Fibroblast of skin of left biceps (primary cell): Measurements from ENCODE around the gene F10.
A peak's percentile ranks its signal among the peaks of the same experiment; 100 is the strongest.

ENCODE experiments used
- DNase-seq, 2 experiments: peaks; one replicate each; pipeline ENCODE4 v3.0.0-alpha.2; 2013; ENCODE audit warnings: low read depth in 2 of 2

Gene F10

DNA sequence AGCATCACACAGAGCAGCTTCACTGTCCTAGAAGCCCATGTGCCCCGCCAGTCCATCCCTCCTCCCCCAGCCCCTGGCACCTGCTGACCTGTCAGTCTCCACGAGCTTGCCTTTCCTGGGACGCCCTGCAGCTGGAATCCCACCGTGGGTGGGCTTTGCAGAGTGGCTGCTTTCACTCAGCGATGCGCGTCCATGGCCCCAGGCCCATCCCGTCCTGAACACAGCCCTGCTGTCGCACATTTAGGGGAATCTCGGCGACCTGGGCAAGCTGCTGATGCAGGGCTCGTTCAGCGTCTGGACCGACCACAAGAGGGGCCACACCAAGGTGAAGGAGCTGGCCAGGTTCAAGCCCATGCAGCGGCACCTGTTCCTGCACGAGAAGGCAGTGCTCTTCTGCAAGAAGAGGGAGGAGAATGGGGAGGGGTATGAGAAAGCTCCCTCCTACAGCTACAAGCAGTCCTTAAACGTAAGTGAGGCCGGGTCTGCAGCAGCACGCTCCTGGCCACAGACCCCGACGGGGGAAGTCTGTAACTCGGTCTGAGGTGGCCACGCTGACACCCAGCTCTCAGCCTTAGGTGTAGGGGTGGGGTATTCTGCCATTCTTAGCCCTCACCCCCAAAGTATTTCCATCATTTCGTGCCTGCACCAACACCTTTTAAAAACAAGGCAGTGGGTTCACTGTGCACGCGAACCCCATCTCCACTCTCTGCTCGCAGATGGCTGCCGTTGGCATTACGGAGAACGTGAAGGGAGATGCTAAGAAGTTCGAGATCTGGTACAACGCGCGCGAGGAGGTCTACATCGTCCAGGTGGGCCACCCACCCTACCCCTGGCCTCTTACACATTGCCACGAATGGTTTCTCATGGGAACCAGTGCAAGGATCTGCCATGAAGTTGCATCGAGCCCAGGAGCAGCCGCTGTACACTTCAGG is 35.3 kb upstream of the F10 start:
- DNase-seq: no peak

DNA sequence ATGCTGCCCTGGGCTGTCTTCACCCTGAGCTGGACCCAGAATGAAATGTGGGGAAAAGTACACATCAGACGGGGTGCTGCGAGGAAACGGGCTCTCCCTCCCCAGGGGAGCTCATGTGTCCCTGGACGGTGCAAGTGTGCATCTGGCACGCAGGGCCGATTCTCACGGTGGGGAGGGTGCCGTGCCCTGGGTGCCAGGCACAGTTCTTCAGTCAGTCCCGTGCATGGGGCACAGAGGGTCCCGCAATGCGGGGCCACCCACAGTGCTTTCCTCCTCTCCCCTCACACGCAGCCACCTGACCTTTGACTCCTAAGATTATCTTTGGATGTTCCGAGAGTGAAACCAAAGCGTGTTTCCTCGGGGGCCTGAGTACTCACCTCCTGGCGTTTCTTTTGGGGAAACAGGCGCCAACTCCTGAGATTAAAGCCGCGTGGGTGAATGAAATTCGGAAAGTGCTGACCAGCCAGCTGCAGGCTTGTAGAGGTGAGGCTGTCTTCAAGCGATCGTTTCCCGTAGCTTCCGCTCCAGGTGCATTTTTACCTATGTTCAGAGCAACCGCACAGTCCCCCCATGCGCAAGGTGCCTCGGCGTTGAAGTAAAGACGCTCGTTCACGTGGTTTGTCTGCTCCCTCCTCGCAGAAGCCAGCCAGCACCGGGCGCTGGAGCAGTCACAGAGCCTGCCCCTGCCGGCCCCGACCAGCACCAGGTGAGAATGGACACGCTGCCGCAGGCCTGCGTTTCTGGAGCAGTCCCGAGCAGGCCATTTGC is 34.5 kb upstream of the F10 start:
- no peak for DNase-seq

DNA sequence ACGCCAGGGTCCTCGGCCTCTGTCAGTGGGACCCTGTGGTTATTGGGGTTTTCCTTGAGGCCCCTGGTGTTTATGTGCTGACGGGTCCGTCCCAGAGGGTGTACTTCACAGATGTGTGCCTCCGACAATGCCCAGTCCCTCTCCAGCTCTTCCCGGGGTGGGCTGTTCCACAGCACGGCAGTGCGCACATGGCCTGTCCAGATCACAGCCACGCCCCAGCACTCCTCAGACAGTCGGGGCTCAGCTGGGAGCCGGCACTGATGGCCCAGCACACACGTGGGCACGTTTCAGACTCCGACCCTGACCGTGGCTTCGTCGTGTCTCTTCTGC is 33.9 kb upstream of the F10 start:
- DNase-seq: no peak

DNA sequence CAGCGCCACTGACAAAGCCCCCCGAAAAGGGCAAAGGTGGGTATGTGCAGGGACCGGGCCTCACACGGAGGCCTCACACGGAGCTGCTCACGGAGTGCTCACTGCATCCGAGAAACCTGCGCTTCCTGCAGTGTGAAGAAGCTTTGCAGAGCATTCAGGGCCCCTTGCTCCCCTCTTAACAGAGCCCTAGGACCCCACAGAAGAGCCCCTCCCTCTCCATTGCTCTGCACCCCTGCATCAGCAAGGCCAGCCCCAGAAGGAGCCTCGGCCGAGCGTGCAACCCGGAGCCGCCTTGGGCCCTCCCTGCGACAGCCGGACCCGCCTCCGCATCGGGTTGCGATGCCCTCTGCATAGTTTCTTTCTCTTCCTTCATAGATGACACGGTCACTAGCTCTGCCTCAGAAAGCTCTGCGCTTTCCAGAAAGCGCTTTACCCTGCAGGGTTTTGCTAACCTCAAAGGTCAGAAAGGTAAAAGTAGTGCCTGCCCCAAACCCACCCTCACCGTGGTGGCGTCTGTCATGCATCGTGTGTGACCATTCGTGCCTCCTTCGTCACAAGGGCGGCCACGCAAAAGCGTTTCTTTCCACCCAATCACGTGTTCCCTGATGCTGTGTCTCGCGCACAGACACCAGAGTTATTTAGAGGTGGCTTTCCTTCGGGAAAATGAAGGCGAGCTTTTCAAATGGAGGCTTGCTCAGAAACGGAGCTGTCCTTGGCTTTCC is 32.7 kb upstream of the F10 start:
- DNase-seq: no peak

DNA sequence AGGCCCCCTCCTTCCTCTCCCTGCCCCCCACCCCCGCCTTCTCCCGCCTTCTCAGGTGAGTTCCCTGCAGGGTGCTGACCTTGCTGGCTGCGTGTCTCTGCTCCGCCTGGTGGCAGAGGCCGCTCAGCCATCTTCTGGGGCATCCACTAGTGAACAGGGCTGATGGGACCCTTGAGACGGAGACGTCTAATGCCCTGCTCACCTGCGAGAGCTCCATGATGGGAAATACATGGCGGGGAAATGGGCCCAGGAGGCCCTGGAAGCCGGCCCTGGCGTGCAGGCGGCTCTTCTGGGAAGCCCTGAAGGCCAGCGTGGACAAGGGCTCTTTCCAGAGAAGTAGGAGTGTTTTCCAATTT is 32.2 kb upstream of the F10 start:
- DNase-seq: no peak

DNA sequence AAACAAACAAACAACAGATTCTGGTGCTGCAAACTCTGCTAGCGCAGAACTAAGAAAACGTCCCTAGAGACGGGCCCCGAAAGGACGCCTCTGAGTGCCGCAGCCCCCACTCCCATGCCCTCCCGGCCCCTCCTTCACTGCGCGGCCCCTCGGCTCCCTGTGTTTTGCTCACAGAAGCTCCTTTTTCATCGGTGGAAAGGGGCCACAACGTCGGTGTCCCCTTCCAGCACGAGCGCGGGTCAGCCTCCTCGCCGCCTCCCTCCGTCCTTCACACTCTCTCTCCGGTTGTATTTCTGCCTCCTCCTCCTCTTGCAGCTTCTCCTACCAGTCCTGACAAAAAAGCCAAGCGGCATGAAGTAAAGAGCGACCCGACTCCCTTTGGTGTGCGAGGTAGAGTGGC is 31.8 kb upstream of the F10 start:
- no peak for DNase-seq

DNA sequence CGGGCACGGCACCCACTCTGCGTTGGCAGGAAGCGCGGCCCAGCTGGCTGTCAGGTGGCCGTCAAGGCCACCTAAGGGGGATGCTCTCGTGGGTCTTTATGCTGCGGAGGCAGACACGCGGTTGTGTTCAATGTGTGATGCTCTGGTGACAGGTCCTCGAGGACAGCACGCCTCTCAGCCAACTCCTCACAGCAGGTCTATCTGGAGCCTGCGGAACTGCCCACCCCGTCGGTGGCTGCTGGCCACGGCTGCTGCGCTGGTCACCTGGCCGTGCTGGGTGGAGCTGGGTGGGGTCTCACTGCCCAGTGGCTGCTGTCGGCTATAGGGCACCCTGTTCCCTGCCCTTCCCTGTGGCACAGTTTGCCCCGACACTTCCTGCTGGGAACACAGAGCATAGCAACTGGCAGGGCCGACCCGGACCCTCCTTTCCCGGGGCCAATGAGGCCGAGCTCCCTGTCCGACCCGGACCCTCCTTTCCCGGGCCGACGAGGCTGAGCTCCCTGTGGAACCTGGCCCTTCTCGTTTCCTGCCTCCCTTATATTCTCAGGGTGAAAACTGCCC is 31.3 kb upstream of the F10 start:
- no peak for DNase-seq

DNA sequence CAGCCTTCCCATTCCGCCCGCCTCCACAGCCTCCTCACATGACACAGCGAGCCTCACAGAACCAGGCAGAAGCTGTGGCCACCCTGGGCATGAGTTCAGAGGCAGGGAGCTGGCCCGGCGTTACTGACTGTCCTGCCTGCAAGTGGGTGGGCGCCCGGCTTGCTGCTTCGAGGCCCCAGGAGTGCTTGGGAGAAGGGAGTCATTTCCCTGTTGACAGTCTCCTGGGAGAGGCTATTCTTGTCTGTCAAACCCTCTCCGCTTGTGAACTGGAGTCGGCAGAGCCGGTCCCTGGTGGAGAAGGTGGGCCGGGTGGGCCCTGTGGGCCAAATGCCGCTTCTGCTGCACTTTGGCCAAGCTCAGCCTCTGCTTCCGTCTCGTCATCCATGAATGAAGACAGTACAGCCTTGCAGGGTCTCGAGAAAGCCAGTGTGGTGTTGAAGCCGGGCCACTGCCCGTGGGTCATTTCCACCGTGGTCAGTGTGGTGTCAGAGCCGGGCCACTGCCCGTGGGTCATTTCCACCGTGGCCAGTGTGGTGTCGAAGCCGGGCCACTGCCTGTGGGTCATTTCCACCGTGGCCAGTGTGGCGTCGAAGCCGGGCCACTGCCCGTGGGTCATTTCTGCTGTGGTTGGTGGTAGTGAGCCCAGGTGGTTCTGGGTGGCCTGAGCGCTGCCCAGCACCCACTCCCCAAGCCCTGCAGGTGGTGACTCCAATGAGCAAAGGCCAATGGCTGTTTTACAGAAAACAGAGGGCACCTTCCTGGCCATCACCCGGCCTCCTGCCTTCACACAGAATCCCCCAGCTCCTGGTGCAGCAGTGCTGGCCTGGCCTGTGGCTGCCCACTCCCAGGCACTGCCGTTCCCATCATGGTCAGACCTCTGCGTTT is 30.5 kb upstream of the F10 start:
- no peak for DNase-seq

DNA sequence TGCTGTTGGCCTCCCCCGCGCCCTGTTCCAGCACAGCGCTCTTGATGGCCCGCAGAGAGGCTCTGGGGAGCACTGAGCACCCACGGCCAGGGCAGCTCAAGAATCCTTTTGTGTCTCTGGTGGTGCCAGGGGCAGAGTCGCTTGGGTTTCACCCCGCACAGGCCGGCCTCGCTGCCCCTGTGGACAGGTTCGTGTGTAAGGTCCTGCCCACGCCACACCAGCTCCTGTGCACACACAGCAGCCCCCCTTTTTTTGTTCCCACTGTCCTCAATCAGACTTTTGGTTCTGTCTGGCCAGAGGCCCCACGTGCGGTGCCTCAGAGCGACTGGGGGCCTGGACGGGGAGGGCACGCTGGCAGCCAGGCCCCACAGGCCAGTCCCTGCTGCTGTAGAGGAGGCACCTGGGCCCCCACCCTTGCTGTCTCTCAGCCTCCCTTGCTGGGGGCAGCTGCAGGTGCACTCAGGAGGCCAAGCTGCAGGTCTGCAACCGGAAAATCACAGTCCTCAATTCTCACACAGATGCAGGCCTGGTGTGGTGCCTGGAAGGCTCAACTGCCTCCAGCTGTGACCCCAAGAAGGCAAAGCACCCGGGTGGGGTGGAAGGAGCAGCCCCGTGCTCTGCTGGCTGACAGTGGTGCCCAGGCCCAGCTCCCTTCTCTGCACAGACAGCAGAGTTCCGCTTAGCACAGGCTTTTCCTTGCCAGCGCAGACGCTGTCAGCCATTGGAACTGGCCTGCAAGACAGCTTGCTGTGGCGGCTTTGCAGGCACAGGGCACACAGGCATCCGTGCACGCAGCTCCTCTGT is 29.6 kb upstream of the F10 start:
- DNase-seq: no peak

DNA sequence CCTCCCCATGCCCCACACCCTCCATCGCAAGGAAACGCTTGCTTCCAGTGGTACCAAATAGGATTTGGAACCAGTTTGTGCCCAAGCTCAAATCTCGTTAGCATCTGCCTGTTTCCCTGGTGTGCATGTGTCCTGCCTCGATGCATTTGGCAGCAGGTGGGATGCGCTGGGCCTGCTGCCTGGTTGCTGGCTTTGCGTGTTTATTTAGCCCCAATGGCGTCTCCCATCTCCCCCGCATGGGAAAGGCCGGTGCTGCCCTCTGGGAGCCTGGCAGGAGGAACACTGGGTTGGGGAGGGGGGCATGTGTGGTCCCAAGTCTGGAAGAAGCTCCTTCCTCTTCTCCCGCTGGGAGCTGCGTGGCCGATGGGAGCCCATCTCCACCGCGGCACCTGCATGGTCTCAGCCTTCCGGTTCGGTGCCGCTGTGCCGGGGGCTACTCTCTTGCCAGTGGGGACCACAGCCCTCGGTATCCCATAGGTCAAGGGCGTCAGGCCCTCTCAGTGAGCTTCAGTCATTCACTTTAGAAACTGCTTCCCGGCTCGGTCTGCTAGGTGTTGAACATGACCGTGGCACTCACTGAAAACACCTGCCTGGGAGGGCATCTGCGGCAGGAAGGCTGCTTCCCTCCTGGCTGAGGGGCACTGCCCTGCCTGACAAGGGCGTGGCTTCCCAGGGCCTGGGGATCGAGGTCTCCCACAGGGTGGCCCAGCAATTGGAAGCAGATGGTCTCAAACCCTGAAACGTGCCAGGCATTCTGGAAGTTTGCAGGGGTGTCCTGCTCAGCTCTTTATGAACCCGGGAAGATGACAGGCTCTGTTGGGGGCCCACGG is 28.8 kb upstream of the F10 start:
- no peak for DNase-seq

DNA sequence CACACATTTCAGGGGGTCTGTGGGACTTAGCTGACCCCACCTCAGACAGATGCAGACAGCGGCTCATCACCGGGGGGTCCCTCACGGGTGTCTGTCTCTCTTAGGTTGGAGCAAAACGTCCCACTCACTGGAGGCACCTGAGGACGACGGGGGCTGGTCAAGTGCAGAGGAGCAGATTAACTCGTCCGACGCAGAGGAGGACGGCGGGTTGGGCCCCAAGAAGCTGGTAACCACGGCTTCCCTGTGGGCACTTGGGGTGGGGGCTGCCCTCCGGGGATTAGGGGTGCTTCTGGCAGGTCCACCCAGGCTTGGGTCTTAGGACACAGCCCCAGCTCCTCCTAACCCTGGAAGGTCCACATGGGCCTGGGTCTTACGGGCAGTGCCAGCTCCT is 28.2 kb upstream of the F10 start:
- DNase-seq: no peak

DNA sequence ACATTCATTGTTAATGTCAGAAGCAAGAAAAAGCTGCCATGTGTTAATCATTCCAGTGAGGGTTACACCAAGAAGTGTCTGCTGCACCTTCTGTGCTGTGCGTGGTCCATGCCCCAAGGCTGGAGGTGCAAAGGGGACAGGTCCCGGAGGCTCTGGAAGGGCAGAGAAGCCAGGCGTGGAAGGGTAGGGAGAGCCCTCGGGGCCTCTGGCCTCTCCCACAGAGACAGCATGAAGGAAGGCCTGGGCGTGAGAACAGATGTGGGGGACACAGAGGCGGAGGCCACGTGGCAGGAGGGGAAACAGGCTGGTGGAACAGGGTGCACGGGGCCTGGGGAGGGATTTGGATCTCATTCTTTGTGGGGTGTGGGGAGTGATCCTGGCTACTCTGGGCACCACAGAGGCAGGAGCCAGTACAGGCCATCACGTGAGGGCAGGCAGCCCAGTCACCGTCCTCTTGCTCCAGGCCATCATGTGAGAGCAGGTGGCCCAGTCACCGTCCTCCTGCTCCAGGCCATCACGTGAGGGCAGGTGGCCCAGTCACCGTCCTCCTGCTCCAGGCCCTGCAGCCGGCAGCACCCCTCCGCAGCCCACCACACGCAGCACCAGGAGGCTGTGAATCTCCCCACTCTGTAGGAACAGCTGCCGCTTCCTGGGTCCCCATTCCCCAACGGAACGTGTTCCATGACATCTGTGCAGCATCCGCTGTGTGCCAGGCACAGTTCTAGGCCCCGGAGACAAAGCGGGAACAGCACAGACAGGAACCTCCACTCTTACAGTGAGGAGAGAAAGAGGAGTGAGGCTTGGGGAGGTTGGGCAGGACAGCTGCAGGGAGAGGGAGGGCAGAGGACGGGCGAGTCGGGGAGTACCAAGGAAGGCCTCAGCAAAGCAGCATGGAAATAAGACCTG is 27.2 kb upstream of the F10 start:
- no peak for DNase-seq

DNA sequence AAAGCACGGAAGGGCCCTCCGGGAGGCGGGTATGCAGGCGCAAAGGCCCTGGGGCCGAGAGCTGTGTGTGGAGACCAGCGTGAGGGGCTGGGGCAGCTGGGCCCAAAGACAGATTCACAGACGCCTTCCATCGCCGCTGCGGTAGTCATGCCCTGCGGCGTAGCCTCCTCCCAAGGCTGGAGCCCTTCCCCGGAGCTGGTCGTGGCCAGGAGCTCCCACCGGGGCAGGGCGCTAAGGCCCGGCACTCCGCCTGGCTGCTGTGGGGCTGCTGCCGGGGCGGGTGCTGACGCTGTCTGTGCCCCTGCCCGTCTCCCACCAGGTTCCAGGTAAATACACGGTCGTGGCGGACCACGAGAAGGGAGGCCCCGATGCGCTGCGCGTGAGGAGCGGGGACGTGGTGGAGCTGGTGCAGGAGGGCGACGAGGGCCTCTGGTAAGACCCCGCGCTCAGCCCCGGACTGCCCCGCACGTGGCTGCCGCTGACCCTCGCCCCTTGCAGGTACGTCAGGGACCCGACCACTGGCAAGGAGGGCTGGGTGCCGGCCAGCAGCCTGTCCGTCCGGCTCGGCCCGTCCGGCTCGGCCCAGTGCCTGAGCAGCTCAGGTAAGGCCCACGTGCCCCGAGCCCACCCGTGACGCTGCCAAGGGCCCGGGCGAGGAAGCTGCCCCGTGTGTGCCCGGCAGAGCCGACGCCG is 26.4 kb upstream of the F10 start:
- no peak for DNase-seq

DNA sequence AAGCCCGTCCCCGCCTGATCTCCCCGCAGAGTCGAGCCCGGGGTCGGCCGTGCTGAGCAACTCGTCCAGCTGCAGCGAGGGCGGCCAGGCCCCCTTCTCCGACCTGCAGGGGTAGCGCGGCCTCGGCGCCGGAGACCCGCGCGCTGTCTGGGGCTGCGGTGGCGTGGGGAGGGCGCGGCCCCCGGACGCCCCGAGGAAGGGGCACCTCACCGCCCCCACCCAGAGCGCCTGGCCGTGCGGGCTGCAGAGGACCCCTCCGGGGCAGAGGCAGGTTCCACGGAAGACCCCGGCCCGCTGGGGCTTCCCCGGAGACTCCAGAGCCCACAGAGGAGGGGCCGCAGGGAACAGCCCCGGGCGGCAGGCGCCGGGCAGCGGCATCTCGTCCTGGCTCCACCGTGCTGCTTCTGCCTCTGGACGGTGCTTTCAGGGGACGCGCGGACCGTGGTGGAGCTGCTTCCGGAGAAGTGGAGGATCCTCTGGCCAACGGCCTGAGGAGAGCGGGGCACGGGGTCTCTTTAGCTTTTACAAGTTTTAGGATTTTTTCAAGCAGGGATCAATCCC is 25.8 kb upstream of the F10 start:
- no peak for DNase-seq

DNA sequence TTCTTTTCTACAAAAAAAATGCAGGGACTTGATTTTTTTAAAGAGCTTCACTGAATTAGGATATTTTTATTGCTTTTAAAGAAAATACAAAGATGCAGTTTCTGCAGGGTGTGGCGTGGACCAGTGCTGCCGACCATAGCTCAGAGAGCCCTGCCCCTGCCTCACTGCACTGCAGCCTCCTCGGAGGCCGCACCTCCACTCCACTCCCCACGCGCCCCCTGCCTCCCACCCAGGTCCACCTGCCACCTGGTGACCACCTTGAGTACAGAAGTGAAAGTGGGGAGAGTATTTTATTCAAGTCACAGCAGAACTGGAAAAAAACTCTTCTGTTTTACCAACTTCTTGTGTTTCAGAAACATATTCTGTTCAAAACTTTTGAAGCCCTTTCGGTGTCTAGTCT is 24.9 kb upstream of the F10 start:
- DNase-seq: no peak

DNA sequence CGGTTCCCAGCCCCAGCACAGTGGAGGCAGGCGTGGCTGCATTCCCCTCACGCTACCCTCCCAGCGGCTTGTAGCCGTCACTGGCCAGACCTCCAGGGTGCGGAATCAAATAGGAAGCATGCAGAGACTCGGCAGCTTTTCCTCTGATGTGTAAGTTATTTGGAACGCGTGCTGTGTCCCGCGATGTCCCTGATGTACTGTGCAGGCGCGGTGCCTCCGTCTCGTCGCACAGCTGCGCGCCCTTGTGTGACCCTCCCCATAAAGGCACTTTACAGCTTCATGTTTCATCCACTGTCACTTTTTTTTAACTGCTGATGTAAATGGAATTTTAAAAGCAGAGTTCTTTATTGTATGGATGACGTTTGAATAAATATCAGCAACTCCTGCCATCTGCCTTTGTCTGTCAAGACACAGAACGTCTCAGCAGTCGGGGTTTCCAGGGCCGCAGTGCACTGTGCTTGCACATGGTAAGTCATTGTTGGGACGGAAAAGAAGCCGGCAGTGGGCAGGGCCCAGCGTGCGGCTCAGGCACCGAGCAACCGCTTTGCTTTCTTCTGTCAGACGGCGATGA is 24.4 kb upstream of the F10 start:
- peak in 1 of 2 experiments; percentile 8 for DNase-seq

DNA sequence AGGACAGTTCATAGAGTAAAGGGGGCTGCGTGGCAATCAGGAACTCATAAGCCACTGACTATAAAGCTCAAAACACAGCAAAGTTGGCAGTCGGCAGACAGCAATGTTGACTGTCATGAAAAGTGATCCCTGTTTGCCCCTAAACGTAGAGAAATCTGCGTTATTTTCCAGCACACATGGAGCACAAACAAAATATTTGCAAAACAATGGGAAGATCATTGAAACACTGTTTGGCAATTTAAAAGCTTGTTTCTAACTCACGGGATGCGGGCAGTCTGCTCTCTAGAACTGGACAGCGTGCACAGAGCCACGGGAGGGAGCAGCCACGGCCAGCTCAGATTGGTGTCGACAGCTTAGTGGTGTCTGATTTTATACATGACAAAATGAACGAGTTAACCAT is 23.5 kb upstream of the F10 start:
- DNase-seq: no peak
